Activated CD8-positive, alpha-beta memory T cell treated with anti-CD3 and anti-CD28 coated beads for 36 hours (primary cell): ENCODE data around the gene LILRB1. TPM values are rescaled to one million over a fixed set of nuclear protein-coding genes. Genes with fewer than 3 reads are reported as not detected.

Experiments
- total RNA-seq, 2 experiments: library from RNA; stranded (reverse); gene quantifications; one replicate each; pipeline ENCODE4 v1.2.3, GENCODE V29; 2021

Gene LILRB1
- total RNA-seq, 2 experiments from 2014 or later, result 1.2 to 1.5 TPM

Other genes with a start within 250 kb of the LILRB1 start
- gene TTYH1, start 215.0 kb upstream of the LILRB1 start, total RNA-seq, result under 1 TPM in 1 of 2 experiments, not detected in 1; 0.21 TPM
- 100 to 1,000 TPM; 121 to 132 TPM for gene LENG8, start 181.3 kb upstream of the LILRB1 start, total RNA-seq
- gene LENG9, start 166.7 kb upstream of the LILRB1 start, total RNA-seq, result 1 to 10 TPM; 4.3 to 4.4 TPM
- 1 to 10 TPM in 1 of 2 experiments, under 1 TPM in 1; 0.51 to 1.2 TPM for gene CDC42EP5, start 157.2 kb upstream of the LILRB1 start, total RNA-seq
- gene LAIR2, start 127.7 kb upstream of the LILRB1 start, total RNA-seq, result 1 to 10 TPM; 1.8 to 2.2 TPM
- not detected for gene LILRA2, start 56.7 kb upstream of the LILRB1 start, total RNA-seq
- gene LILRA1, start 36.9 kb upstream of the LILRB1 start, total RNA-seq, result not detected
- not detected for gene LILRB4, start 32.5 kb downstream of the LILRB1 start, total RNA-seq
- gene KIR3DL3, start 94.0 kb downstream of the LILRB1 start, total RNA-seq, result not detected
- under 1 TPM; 0.57 to 0.74 TPM for gene KIR2DL3, start 108.0 kb downstream of the LILRB1 start, total RNA-seq
- gene KIR2DL1, start 139.3 kb downstream of the LILRB1 start, total RNA-seq, result under 1 TPM; 0.34 to 0.42 TPM
- gene KIR2DL4, start 173.1 kb downstream of the LILRB1 start, total RNA-seq, result under 1 TPM; 0.13 to 0.21 TPM
- gene KIR3DL1, start 186.0 kb downstream of the LILRB1 start, total RNA-seq, result under 1 TPM; 0.23 to 0.38 TPM
- under 1 TPM; 0.21 to 0.42 TPM for gene KIR2DS4, start 202.2 kb downstream of the LILRB1 start, total RNA-seq
- gene KIR3DL2, start 220.0 kb downstream of the LILRB1 start, total RNA-seq, result under 1 TPM; 0.34 to 0.40 TPM
- gene FCAR, start 243.8 kb downstream of the LILRB1 start, total RNA-seq, result not detected